ENCODE results near the gene CMTR1. TPM values are rescaled to one million over a fixed set of nuclear protein-coding genes. Genes with fewer than 3 reads are reported as not detected.

The CMTR1 gene
- total RNA-seq, 2 donors from 2014 or later = 42.9 to 75.9 TPM

- Mint-ChIP-seq H3K27ac (peak overlapping the region in 1 of 2 donors; percentile 66), H3K36me3 (peaks cover 0 to 5% of the 10 kb centered on the region in 2 donors)
- ATAC-seq = no peak
Measured at GRCh38 chr6:37481711-37482605, 48.9 kb downstream of the CMTR1 start.

GRCh38 chr6:37482606-37483251 is 49.7 kb downstream of the CMTR1 start:
- Mint-ChIP-seq H3K9me3 (no peaks in the 10 kb centered on the region), H3K36me3 (peaks cover 0 to 5% of the 10 kb centered on the region in 2 donors), H3K27ac (peak overlapping the region in 1 of 2 donors; percentile 66)
- ATAC-seq = no peak
- no peak for DNase-seq (ENCODE audit: low spot score in 2 of 2)

More at GRCh38 chr6:37481711-37482605, 48.9 kb downstream of the CMTR1 start:
- no peak for DNase-seq (ENCODE audit: low spot score in 2 of 2)
- no peaks in the 10 kb centered on the region for H3K9me3 Mint-ChIP-seq

- Mint-ChIP-seq H3K9me3 (no peaks in the 10 kb centered on the region), H3K36me3 (peaks cover 6 to 12% of the 10 kb centered on the region in 2 donors), H3K27ac (peak overlapping the region in 1 of 2 donors; percentile 91)
- ATAC-seq (no peak), DNase-seq (ENCODE audit: low spot score in 2 of 2) (no peak)
Measured at GRCh38 chr6:37483252-37483901, 50.4 kb downstream of the CMTR1 start.

- no peak overlapping the region for H3K27ac Mint-ChIP-seq
- DNase-seq (ENCODE audit: low spot score in 2 of 2) (peak; percentile 72 to 78), ATAC-seq (peak; percentile 42 to 75)
- peaks cover 13% of the 10 kb centered on the region in 2 donors for H3K36me3 Mint-ChIP-seq
- no peaks in the 10 kb centered on the region for H3K9me3 Mint-ChIP-seq
Measured at GRCh38 chr6:37483917-37484785, 51.1 kb downstream of the CMTR1 start.

GRCh38 chr6:37484786-37485170 is 51.8 kb downstream of the CMTR1 start:
- H3K9me3 Mint-ChIP-seq = no peaks in the 10 kb centered on the region
- H3K36me3 Mint-ChIP-seq = peaks cover 13% of the 10 kb centered on the region in 2 donors
- no peak for DNase-seq (ENCODE audit: low spot score in 2 of 2)
- H3K27ac Mint-ChIP-seq = no peak overlapping the region
- no peak for ATAC-seq

DNA sequence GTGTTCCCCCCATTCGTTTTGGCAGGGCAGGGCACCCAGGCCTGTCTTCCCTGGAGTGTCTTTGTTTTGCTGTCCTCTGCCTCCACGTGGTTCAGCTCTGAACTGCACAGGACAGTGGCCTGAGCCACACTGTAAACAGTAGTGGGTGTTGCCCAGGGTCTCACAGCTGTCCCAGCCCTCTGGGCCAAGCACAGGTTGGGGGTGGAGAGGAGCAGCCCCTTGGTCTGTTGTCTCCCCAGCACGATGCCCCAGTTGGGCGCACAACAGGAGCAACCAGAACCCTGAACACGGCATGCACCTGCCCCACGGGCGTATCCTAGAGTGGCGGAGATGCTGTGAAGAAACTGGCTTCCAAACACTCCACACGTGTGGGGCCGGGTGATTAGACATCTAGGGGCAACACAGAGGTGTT is 52.3 kb downstream of the CMTR1 start:
- H3K27ac Mint-ChIP-seq = no peak overlapping the region
- no peak for DNase-seq (ENCODE audit: low spot score in 2 of 2)

GRCh38 chr6:37486121-37486839 is 53.3 kb downstream of the CMTR1 start:
- H3K27ac Mint-ChIP-seq = peak overlapping the region in 1 of 2 donors; percentile 86
- H3K9me3 Mint-ChIP-seq = no peaks in the 10 kb centered on the region
- ATAC-seq = no peak
- H3K36me3 Mint-ChIP-seq = peaks cover 13% of the 10 kb centered on the region in 2 donors
- DNase-seq (ENCODE audit: low spot score in 2 of 2) = no peak

More for the DNA sequence above, 52.3 kb downstream of the CMTR1 start:
- Mint-ChIP-seq H3K36me3 (peaks cover 13% of the 10 kb centered on the region in 2 donors), H3K9me3 (no peaks in the 10 kb centered on the region)
- ATAC-seq = no peak

DNA sequence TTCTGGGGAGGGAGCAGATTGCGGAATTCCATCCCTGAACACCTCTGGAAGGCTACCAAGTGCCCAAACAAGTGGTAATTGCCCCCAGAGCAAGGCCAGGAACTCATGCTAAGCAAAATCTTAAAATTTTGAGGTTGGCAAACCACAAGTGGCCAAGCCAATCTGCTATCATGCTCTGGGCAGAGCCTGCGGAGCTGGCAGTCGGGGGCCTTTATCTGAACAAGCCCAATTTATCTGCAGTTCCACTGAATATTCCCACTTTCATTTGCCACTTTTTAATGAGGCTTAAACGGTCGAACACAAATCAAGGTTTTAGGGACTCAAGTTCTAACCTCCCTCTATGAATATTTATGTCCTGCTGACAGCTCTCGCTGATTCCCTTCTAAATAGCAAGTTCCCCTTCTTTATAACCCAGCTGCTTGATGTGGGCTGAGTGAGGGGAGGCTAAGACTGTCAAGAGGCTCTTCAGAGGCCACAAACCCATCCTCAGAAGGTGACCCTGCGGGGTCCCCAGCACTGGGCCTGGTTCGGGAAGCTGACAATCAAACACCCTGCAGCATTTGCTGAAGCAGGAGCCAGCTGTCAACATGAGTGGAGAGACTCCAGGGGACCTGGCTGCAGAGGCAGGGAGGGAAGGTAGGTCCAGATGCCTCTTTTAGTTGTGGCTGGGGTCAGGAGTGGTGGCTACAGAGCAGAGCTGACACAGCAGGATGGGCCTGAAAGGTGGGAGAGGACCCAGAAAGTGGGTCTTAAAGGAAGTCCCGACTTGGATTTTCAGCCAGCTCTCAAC is 54.8 kb downstream of the CMTR1 start:
- peaks cover 20 to 21% of the 10 kb centered on the region in 2 donors for H3K36me3 Mint-ChIP-seq
- ATAC-seq (no peak), DNase-seq (ENCODE audit: low spot score in 2 of 2) (no peak)
- peak overlapping the region; percentile 88 to 95 for H3K27ac Mint-ChIP-seq
- no peaks in the 10 kb centered on the region for H3K9me3 Mint-ChIP-seq

- peak overlapping the region; percentile 88 to 95 for H3K27ac Mint-ChIP-seq
- ATAC-seq (peak; percentile 79 to 93), DNase-seq (ENCODE audit: low spot score in 2 of 2) (no peak)
- peaks cover 20 to 21% of the 10 kb centered on the region in 2 donors for H3K36me3 Mint-ChIP-seq
- no peaks in the 10 kb centered on the region for H3K9me3 Mint-ChIP-seq
Measured at GRCh38 chr6:37488476-37488875, 55.5 kb downstream of the CMTR1 start.

DNA sequence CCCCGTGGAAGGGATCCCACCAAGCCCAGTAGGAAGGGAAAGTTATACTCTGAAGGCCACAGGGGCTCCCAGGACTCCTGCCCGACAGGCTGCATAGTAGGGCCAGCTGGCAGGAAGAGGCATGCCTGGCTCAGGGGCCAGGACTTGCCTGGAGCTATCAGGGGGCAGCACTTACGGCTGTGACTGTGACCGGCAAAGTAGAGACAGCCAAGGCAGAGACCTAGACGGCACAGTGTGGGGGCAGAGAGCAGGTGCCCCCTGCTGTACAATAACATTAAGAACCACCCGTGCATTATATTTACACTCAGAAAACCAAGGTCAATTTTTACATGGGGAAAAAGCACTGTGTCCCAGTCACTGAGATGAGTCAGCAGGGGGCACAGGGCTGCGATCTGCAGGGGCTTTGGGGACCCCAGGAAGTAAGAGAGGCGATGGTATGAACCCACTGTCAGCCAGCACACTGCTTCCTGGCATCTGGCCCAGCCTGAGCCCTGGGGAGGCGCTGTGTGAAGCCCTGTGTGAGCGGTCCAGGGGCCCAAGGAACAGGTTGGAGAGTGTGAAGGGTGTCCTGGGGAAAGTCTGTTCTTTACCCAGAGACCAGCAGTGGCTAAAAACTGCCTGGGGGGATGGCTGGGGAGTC is 56.8 kb downstream of the CMTR1 start:
- H3K36me3 Mint-ChIP-seq = peaks cover 21 to 26% of the 10 kb centered on the region in 2 donors
- DNase-seq (ENCODE audit: low spot score in 2 of 2) (no peak), ATAC-seq (no peak)
- H3K27ac Mint-ChIP-seq = peak overlapping the region; percentile 91 to 95
- H3K9me3 Mint-ChIP-seq = no peaks in the 10 kb centered on the region

DNA sequence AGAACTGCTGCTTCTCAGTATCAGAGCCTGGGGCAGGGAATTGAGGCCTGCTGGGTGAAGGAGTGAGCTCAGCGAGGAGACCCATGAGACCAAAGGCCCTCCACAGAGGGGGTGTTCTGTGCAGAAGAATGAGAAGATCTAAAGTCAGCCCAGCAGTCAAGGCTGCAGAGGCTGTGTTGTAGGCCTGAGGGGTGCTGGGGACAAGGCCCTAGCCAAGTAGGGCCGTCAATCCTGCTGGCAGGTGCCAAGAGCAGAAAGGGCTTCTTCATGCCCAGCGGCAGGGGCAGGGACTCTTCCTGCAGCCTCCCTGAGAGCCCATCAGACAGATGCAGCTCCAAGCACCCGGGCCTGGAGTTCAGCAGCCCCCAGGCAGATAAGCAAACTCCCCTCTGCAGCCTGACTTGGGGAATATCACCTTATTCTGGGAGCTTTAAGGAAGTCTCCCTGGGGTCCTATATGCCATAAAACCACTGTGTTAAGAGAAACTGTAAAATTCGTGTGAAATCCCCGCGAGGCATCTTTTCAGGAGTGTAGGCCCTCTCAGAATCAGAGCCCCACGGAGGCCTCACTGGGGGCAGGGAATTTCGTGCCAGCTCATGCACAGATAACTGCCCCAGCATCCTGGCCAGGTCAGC is 57.6 kb downstream of the CMTR1 start:
- ATAC-seq (no peak), DNase-seq (ENCODE audit: low spot score in 2 of 2) (no peak)
- Mint-ChIP-seq H3K27ac (peak overlapping the region; percentile 91 to 95), H3K9me3 (no peaks in the 10 kb centered on the region), H3K36me3 (peaks cover 21 to 28% of the 10 kb centered on the region in 2 donors)

DNA sequence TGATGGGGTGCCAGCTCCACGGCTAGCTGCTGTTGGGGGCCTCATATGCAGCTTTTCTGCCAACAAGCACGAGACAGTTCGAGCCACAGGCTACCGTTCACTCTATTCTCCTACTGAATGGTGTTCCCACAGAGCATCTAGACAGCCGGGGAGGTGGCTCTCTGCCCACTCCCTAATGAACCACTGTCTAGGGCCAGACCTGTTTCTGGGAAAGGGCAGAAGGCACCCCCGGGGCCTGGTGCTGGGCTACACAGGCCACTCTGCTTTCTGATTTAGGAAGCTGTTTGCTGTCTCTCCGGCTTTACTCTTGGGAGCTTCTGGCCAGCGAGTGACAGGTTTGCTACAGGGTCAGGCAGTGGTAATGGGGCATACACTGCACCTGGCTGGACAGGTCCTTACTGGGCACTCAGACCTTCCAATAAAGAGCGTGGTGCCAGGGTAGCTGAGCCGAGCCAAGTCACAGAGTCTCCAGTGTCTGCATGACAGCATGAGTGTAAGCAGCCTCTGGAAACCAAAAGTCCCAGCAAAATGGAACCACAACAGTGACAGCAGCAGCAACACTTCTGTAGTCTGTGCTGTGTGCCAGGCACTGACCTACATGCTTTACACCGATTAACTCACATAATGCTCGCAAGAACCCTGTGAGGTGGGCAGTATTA is 58.3 kb downstream of the CMTR1 start:
- H3K9me3 Mint-ChIP-seq = no peaks in the 10 kb centered on the region
- no peak for DNase-seq (ENCODE audit: low spot score in 2 of 2)
- no peak for ATAC-seq
- H3K27ac Mint-ChIP-seq = peak overlapping the region in 1 of 2 donors; percentile 81
- peaks cover 21 to 31% of the 10 kb centered on the region in 2 donors for H3K36me3 Mint-ChIP-seq

DNA sequence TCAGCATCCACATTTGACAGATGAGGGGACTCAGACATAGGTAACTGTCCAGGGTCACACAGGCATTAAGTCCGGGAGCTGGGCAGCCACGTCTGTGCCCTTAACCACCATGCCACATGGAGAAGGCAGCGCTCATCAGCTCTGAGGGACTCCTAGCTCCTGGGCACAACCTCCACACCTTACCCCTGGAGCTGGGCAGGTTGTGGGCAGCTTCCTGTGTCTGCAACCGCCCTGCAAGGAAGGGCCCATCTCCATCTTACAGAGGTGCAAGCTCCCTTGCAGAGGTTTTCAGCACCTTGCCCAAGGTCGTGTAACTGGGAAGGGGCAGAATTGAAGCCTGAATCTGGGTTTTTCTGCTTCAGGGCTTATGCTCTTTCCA is 58.8 kb downstream of the CMTR1 start:
- DNase-seq (ENCODE audit: low spot score in 2 of 2) (no peak), ATAC-seq (no peak)
- H3K9me3 Mint-ChIP-seq = no peaks in the 10 kb centered on the region
- no peak overlapping the region for H3K27ac Mint-ChIP-seq
- peaks cover 21 to 33% of the 10 kb centered on the region in 2 donors for H3K36me3 Mint-ChIP-seq
